ENCODE data around the gene AARS1.
A peak's percentile ranks its signal among the peaks of the same experiment; 100 is the strongest.
"Not testable (repeated sequence)": the region's sequence is repeated elsewhere in the genome, so short reads cannot be mapped to it uniquely, and the experiment has no call there.

Gene AARS1

GRCh38 chr16:70289229-70290094, at the start of gene AARS1:
Gene AARS1 (minus strand): TSS chr16:70289506. CDS start chr16:70282763, 6,743 bp downstream.
- peak; percentile 99 for DNase-seq (ENCODE audit: low spot score)

- no peak for DNase-seq (ENCODE audit: low spot score)
Observed at GRCh38 chr16:70337814-70338213, 48.5 kb upstream of the AARS1 start.

DNA sequence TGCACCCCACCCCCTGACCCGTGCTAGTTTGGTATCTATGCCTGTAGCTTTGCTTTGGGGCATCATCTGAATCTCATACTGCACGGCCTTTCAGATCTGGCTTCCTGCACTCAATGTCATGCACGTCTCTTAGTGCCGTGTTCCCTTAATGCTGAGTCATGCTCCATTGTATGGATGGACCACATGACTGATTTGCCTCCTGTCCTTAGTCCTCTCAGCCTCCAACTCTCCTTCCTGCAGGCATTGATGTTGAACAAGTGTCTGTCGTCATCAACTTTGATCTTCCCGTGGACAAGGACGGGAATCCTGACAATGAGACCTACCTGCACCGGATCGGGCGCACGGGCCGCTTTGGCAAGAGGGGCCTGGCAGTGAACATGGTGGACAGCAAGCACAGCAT, 43.4 kb upstream of the AARS1 start:
- not testable (repeated sequence) for DNase-seq (ENCODE audit: low spot score)

DNA sequence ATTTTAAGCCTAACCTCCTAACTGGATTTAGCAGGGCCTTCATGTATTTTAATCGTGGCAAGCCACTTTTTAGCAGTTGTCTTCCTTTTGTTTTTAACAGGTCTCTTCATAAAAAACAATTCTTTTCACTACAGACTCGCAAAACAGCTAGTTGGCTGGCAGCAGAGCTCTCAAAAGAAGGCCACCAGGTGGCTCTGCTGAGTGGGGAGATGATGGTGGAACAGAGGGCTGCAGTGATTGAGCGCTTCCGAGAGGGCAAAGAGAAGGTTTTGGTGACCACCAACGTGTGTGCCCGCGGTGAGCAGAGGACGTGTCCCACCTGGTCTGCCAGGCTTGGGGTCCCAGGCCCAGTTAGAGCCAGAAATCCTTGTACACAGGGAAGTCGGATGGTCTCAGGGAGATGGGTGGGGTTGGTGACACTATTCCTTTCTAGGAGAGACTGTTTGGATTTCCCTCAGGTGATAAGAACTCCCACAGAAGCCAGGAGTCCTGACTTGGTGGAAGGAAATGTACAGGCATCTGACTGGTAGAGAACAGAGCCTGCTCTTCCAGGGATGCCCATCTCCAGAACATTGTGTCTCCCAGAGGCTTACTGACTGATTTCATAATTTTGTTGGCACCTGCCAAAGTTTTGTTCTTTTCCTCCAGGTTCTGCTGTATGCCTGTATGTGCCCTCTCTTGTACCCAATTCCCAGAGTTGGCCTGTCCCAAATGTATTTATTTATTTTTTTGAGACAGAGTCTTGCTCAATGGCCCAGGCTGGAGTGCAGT, 42.5 kb upstream of the AARS1 start:
- DNase-seq (ENCODE audit: low spot score): no peak

GRCh38 chr16:70331091-70331490, 41.8 kb upstream of the AARS1 start:
- DNase-seq (ENCODE audit: low spot score): no peak

DNA sequence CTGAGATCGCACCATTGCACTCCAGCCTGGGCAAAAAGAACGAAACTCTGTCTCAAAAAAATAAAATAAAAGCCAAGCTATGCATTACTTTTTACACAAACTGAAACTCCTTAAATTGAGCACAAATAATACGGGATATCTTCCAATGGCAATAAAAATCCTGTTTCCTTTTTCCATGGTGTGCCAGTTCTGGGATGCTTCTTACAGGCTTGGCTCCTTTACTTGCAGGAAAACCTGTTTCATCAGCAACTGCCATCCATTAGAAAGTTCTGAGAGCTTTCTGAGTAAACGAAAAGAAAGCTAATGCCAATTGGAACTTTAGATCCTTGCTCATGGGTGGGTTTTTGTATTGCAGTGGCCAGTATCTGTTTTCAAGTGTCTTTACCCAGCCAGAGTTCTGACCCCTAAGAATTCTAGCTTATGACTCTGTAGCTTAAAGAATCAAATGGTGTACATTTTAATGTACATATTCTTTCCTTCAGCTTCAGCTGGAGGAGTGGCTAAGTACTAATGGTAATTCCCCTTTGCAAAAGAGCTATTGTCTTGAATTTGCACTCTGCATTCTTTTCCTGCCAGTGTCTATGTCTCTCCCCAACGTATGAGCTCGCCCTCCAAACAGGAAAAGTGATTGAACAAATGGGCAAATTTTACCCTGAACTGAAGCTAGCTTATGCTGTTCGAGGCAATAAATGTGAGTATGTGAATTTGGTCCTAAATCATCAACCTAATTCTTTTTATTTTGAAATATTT, 35.9 kb upstream of the AARS1 start:
- no peak for DNase-seq (ENCODE audit: low spot score)

GRCh38 chr16:70320121-70320520, 30.8 kb upstream of the AARS1 start:
- no peak for DNase-seq (ENCODE audit: low spot score)

DNA sequence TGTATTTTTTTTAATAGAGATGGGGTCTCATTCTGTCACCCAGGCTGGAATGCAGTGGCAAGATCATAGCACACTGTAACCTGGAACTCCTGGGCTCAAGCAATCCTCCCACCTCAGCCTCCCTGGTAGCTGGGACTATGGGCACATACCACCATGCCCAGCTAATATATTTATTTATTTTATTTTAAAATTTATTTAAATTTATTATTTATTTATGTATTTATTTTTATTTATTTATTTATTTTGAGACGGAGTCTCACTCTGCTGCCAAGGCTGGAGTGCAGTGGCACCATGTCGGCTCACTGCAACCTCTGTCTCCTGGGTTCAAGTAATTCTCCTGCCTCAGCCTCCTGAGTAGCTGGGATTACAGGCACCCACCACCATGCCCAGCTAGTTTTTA, 18.4 kb upstream of the AARS1 start:
- not testable (repeated sequence) for DNase-seq (ENCODE audit: low spot score)

DNA sequence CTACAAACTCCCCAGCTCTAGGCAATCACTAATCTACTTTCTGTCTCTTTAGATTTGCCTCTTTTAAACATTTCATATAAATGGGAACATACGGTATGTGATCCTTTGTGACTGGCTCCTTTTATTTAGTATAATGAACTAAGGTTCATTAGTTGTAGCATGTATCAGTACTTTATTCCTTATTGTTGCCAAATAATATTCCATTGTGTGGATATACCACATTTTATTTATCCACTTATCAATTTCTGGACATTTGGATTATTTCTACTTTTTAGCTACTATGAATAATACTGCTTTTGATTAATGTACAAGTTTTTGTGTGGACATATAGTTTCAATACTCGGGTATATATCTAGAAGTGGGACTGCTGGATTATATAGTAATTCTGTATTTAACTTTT, 17.6 kb upstream of the AARS1 start:
- DNase-seq (ENCODE audit: low spot score): no peak

- no peak for DNase-seq (ENCODE audit: low spot score)
Observed at GRCh38 chr16:70304892-70305448, 15.7 kb upstream of the AARS1 start.

DNA sequence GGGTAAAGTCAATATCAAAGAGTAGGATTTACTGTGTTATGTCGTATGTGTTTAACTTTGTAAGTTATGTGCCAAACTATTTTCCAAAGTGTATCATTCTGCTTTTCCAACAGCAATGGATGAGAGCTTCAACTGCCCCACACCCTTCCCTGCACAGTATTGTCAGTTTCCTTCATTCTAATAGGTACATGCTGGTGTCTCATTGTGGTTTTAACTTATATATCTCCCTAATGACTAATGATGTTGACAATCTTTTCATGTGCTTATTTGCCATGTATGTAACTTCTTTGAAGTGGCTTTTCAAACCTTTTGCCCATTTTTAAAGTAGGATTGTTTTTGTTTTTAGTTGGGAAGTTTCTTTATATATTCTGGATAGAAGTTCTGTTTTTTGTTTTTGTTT, 13.4 kb upstream of the AARS1 start:
- no peak for DNase-seq (ENCODE audit: low spot score)

GRCh38 chr16:70301121-70301520, 11.8 kb upstream of the AARS1 start:
- DNase-seq (ENCODE audit: low spot score): no peak

- DNase-seq (ENCODE audit: low spot score): peak; percentile 67
Observed at GRCh38 chr16:70298988-70299938, 10.0 kb upstream of the AARS1 start, which contains the start of gene DDX19B. Gene DDX19B (plus strand): TSS chr16:70299186. CDS start chr16:70299298, 112 bp downstream.

GRCh38 chr16:70295634-70296033, 6.3 kb upstream of the AARS1 start:
- DNase-seq (ENCODE audit: low spot score): no peak

- no peak for DNase-seq (ENCODE audit: low spot score)
Observed at GRCh38 chr16:70294385-70295025, 5.2 kb upstream of the AARS1 start.

DNA sequence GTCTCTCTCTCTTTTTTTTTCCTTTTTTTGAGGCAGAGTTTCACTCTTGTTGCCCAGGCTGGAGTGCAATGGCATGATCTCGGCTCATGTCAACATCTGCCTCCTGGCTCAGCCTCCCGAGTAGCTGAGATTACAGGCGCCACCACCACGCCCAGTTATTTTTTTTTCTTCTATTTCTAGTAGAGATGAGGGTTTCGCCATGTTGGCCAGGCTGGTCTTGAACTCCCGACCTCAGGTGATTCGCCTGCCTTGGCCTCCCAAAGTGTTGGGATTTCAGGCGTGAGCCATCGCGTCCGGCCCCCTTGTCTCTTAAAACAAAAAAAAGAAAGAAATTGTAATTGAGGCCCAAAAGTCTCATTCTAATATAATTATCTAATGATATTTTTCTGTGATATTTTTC, 2.8 kb upstream of the AARS1 start:
- not testable (repeated sequence) for DNase-seq (ENCODE audit: low spot score)

GRCh38 chr16:70290949-70291519, 1.7 kb upstream of the AARS1 start:
- DNase-seq (ENCODE audit: low spot score): no peak

DNA sequence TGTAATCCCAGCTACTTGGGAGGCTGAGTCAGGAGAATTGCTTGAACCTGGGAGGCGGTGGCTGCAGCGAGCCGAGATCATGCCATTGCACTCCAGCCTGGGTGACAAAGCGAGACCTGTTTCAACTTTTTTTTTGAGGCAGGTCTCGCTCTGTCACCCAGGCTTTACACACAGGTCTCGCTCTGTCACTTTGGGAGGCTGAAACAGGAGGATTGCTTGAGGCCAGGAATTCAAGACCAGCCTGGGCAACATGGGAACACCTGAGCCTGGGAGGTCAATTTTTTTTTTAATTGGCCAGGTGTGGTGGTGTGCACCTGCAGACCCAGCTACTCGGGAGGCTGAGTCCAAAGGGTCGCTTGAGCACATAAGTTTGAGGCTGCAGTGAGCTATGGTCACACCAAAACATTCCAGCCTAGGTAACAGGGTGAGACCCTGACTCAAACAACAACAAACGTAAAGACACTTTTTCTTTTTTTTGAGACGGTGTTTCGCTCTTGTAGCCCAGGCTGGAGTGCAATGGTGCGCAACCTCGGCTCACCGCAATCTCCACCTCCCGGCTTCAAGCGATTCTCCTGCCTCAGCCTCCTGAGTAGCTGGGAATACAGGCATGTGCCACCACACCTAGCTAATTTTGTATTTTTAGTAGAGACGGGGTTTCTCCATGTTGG, 1.9 kb downstream of the AARS1 start:
- not testable (repeated sequence) for DNase-seq (ENCODE audit: low spot score)

DNA sequence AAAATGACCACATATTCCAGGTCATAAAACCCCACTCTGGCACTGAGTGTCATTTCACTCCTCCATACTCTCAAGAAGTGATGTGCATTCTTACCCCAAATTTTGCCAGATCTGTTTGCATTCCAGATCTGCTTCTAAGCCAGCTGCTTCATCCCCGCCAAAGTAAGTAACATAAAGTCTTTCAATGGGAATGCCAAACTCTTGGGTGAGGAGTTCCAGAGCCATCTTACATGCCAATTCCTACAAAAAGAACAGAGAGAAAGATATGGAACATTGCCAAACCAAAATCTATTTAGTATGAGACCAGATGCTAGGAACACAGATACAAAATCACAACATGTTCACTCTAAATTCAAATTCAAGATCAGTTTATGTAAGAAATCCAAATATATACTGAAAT, 12.9 kb downstream of the AARS1 start:
- DNase-seq (ENCODE audit: low spot score): no peak

Data from putamen (tissue), 1 donor.